Transverse colon (tissue), 3 donors: ENCODE results near the gene AKT1.

Experiments
- POLR2A ChIP-seq: fragments of 450-650 bp; IDR thresholded peaks from one replicate; pipeline ENCODE4 v1.6.1; 2016; ENCODE audit warnings: antibody characterized with exemption, mild to moderate bottlenecking, moderate library complexity
- TF ChIP-seq, protein P1 (sequence below), 5 experiments: fragments of 200-600 bp in 3 of 5; fragments of 450-650 bp in 2 of 5; sonication (generic) in 3 of 5; IDR thresholded peaks; 1 replicate in 2 of 5; 2 replicates in 3 of 5; pipeline ENCODE4 v1.5.1; 2016 to 2017; ENCODE audit warnings: antibody characterized with exemption in 5 of 5, inconsistent platforms in 3 of 5, mild to moderate bottlenecking in 2 of 5, moderate library complexity in 1 of 5

GRCh38 chr14:104816616-104816884 is 21.0 kb upstream of the AKT1 start:
- no peak for TF ChIP-seq POLR2A
- TF ChIP-seq, protein P1, sequence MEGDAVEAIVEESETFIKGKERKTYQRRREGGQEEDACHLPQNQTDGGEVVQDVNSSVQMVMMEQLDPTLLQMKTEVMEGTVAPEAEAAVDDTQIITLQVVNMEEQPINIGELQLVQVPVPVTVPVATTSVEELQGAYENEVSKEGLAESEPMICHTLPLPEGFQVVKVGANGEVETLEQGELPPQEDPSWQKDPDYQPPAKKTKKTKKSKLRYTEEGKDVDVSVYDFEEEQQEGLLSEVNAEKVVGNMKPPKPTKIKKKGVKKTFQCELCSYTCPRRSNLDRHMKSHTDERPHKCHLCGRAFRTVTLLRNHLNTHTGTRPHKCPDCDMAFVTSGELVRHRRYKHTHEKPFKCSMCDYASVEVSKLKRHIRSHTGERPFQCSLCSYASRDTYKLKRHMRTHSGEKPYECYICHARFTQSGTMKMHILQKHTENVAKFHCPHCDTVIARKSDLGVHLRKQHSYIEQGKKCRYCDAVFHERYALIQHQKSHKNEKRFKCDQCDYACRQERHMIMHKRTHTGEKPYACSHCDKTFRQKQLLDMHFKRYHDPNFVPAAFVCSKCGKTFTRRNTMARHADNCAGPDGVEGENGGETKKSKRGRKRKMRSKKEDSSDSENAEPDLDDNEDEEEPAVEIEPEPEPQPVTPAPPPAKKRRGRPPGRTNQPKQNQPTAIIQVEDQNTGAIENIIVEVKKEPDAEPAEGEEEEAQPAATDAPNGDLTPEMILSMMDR (IDR thresholded peaks at IDR 0.05): no peak
